Sigmoid colon (tissue), 7 donors: ENCODE results near the gene USP32. TPM values are rescaled to one million over a fixed set of nuclear protein-coding genes. Genes with fewer than 3 reads are reported as not detected.
"Not testable (repeated sequence)": the region's sequence is repeated elsewhere in the genome, so short reads cannot be mapped to it uniquely, and the experiment has no call there.

Experiments
- DNase-seq: peaks from one replicate; pipeline ENCODE4 v3.0.0-alpha.2; 2019
- H3K27ac ChIP-seq, 4 donors: fragments of 200-600 bp; sonication (generic); one replicate each; pipeline ENCODE4 v1.5.1; 2016 to 2019; ENCODE audit warnings: mild to moderate bottlenecking in 1 of 4
- H3K27me3 ChIP-seq, 3 donors: fragments of 200-600 bp; sonication (generic); one replicate each; pipeline ENCODE4 v1.5.1; 2019; ENCODE audit warnings: mild to moderate bottlenecking in 1 of 3
- H3K36me3 ChIP-seq, 4 donors: fragments of 200-600 bp; sonication (generic); one replicate each; pipeline ENCODE4 v1.5.1; 2016 to 2019
- H3K4me1 ChIP-seq, 4 donors: fragments of 200-600 bp; sonication (generic); one replicate each; pipeline ENCODE4 v1.5.1; 2017 to 2019
- H3K4me3 ChIP-seq, 4 donors: fragments of 200-600 bp; sonication (generic); one replicate each; pipeline ENCODE4 v1.5.1; 2017 to 2019; ENCODE audit warnings: mild to moderate bottlenecking in 2 of 4, moderate library complexity in 1 of 4
- H3K9me3 ChIP-seq, 4 donors: fragments of 200-600 bp in 3 of 4; sonication (generic) in 3 of 4; one replicate each; pipeline versions ENCODE4 v1.5.1 to v1.6.1; 2013 to 2019
- CTCF ChIP-seq, 4 experiments: fragments of 450-650 bp in 3 of 4; fragments of 200-600 bp in 1 of 4; IDR thresholded peaks; one replicate each; pipeline ENCODE4 v1.5.1; 2016 to 2019; ENCODE audit warnings: antibody characterized with exemption in 4 of 4, mild to moderate bottlenecking in 3 of 4, moderate library complexity in 2 of 4
- EP300 ChIP-seq, 4 donors: sonication (generic); formaldehyde crosslinking; IDR thresholded peaks; one replicate each; pipeline ENCODE4 v1.6.1; 2017; ENCODE audit warnings: antibody characterized with exemption in 4 of 4
- POLR2A ChIP-seq, 2 donors: fragments of 450-650 bp; IDR thresholded peaks; one replicate each; pipeline ENCODE4 v1.6.1; 2016; ENCODE audit warnings: antibody characterized with exemption in 2 of 2, mild to moderate bottlenecking in 2 of 2, moderate library complexity in 2 of 2
- POLR2AphosphoS5 ChIP-seq, 4 donors: sonication (generic); formaldehyde crosslinking; IDR thresholded peaks; one replicate each; pipeline ENCODE4 v1.6.1; 2017; ENCODE audit warnings: antibody characterized with exemption in 4 of 4
- WGBS, 2 donors: extraction: QIAGEN DNeasy Blood & Tissue Kit; methylation state at CpG; one replicate each; pipeline ENCODE4 v1.1.7; 2013; 5-methylcytosine and 5-hydroxymethylcytosine counted together
- intact Hi-C: fragments of 100-400 bp; cut with DNase I; formaldehyde crosslinking; loops from one replicate; pipeline ENCODE4 v1.15.1; 2023
- polyA plus RNA-seq, 3 donors: library from polyadenylated mRNA; stranded (reverse); fragments of 200-250 nt; gene quantifications; one replicate each; pipeline ENCODE4 v1.2.3, GENCODE V29; 2013
- total RNA-seq, 4 donors: library from RNA; depleted of rRNA; stranded (reverse); fragments of >200 nt; gene quantifications; one replicate each; pipeline ENCODE4 v1.1.0, GENCODE V29; 2016
- donor health status: healthy with polysubstance abuse.
- donor health status: Bipolar disorder and iron deficiency.
- donor health status: healthy.

Gene USP32
- total and polyA plus RNA-seq, 7 donors = 10.6 to 50.9 (median 39.6) TPM

GRCh38 chr17:60335289-60335688 lies 56.6 kb downstream of the USP32 start:
- H3K4me3 ChIP-seq = no peak overlapping the region
- 95 to 100% methylated on average over 2 of the region's 2 CpGs for WGBS, 2 donors
- no peaks in the 10 kb centered on the region for H3K36me3 ChIP-seq
- H3K4me1 ChIP-seq = peaks cover 0 to 9% (median 3%) of the 10 kb centered on the region in 4 donors
- no peaks in the 10 kb centered on the region for H3K9me3 ChIP-seq
- H3K27ac ChIP-seq = no peak overlapping the region
- no peak for TF ChIP-seq EP300 (IDR thresholded peaks at IDR 0.05)
- no peak for TF ChIP-seq CTCF (IDR thresholded peaks at IDR 0.05)
- TF ChIP-seq POLR2A (IDR thresholded peaks at IDR 0.05) = no peak
- TF ChIP-seq POLR2AphosphoS5 (IDR thresholded peaks at IDR 0.05) = no peak
- no peaks in the 10 kb centered on the region for H3K27me3 ChIP-seq
- DNase-seq = no peak
- intact Hi-C loops = no loop called here

GRCh38 chr17:60333628-60334031 lies 58.3 kb downstream of the USP32 start:
- H3K36me3 ChIP-seq = no peaks in the 10 kb centered on the region
- intact Hi-C loops = no loop called here
- H3K4me3 ChIP-seq = no peak overlapping the region
- peaks cover 0 to 9% (median 3%) of the 10 kb centered on the region in 4 donors for H3K4me1 ChIP-seq
- 59 to 70% methylated on average over 2 of the region's 2 CpGs for WGBS, 2 donors
- DNase-seq = no peak
- no peaks in the 10 kb centered on the region for H3K27me3 ChIP-seq
- TF ChIP-seq CTCF (IDR thresholded peaks at IDR 0.05) (no peak), POLR2A (IDR thresholded peaks at IDR 0.05) (no peak)
- no peaks in the 10 kb centered on the region for H3K9me3 ChIP-seq
- H3K27ac ChIP-seq = no peak overlapping the region

GRCh38 chr17:60333072-60333471 lies 58.9 kb downstream of the USP32 start:
- H3K9me3 ChIP-seq, DNase-seq, intact Hi-C loops, H3K4me3 ChIP-seq, H3K36me3 ChIP-seq, H3K4me1 ChIP-seq, H3K27ac ChIP-seq, H3K27me3 ChIP-seq: not testable (repeated sequence)
- WGBS, 2 donors = 97 to 98% methylated on average over 2 of the region's 2 CpGs

- WGBS, 2 donors = 84 to 89% methylated on average over 2 of the region's 2 CpGs
- H3K27ac ChIP-seq = no peak overlapping the region
- intact Hi-C loops = no loop called here
- no peaks in the 10 kb centered on the region for H3K36me3 ChIP-seq
- H3K27me3 ChIP-seq = no peaks in the 10 kb centered on the region
- DNase-seq = no peak
- H3K4me1 ChIP-seq = peaks cover 0 to 9% (median 3%) of the 10 kb centered on the region in 4 donors
- H3K4me3 ChIP-seq = no peak overlapping the region
- no peak for TF ChIP-seq POLR2A (IDR thresholded peaks at IDR 0.05)
- no peak for TF ChIP-seq POLR2AphosphoS5 (IDR thresholded peaks at IDR 0.05)
- TF ChIP-seq EP300 (IDR thresholded peaks at IDR 0.05) = no peak
- TF ChIP-seq CTCF (IDR thresholded peaks at IDR 0.05) = no peak
- no peaks in the 10 kb centered on the region for H3K9me3 ChIP-seq
Measured at GRCh38 chr17:60332574-60332973, 59.4 kb downstream of the USP32 start.

GRCh38 chr17:60330731-60331130 lies 61.2 kb downstream of the USP32 start:
- TF ChIP-seq POLR2AphosphoS5 (IDR thresholded peaks at IDR 0.05) (no peak), CTCF (IDR thresholded peaks at IDR 0.05) (no peak), EP300 (IDR thresholded peaks at IDR 0.05) (no peak), POLR2A (IDR thresholded peaks at IDR 0.05) (no peak)
- DNase-seq = no peak
- Histone ChIP-seq H3K4me3 (no peak overlapping the region), H3K4me1 (peaks cover 0 to 6% (median 5%) of the 10 kb centered on the region in 4 donors), H3K9me3 (no peaks in the 10 kb centered on the region), H3K27me3 (no peaks in the 10 kb centered on the region), H3K27ac (no peak overlapping the region), H3K36me3 (no peaks in the 10 kb centered on the region)
- intact Hi-C loops = no loop called here
- WGBS, 2 donors = 98% methylated on average over 1 of the region's 1 CpG
